GM21390 (cell line): ENCODE measurements around the gene TPPP.
"Not testable (repeated sequence)": the region's sequence is repeated elsewhere in the genome, so short reads cannot be mapped to it uniquely, and the experiment has no call there.

Experiments used
- ATAC-seq: cut with Tn5 transposase; IDR thresholded peaks from one replicate; pipeline ENCODE4 v1.9.1; 2021; ENCODE audit not compliant: unreplicated experiment

The TPPP gene

DNA sequence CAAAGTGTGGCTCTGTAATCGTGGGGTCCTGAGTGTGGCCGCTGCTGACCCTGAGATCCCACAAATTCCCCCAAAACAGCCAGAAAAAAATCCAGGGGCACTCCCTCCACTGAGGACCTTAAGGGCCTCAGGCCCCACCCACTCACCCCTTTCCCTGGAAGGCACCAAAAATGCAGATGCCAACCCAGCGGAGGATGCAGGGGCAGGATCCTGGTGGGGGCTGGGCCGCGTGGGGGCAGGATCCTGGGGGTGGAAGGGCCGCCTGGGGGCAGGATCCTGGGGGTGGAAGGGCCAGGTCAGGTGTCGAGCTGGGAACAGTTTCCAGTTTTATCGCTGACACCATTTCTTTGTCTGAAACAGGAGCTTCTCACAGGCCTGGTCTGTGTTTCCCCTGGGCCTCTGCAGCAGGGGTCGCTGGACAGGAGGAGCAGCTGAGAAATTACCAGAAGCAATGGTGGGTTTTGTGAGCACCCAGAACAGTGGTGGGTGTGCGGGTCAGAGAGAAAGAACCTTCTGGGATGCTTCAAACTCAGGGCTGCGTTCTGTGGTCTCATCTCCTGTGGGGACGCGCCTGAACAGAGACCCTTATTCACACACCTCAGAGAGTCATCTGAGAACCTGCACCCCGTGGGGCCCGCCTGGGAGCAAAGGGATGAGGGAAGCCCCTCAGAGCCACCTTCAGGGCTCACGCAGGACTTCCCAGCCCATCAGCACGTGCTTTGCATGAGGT is 13.8 kb downstream of the TPPP start:
- ATAC-seq, result not testable (repeated sequence)

DNA sequence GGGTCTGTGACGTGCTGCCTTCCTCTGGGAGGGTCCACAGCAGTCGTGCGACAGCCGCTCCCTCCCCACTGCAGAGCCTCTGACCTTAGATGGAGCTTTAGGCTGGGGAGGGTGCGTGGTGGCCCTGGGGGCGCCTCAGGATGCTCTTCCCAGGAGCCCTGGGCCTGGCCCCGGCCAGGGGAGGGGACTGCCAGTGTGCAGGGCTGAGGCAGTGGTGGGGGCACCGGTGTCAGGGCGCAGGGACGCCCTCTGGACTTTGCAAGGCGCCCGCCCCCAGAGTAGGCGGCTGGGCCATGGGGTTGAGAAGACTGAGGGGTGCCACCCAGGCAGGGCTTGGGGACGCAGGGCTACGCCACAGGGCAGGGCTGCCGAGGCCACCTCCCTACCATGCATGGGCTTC is 14.6 kb downstream of the TPPP start:
- ATAC-seq, result not testable (repeated sequence)

DNA sequence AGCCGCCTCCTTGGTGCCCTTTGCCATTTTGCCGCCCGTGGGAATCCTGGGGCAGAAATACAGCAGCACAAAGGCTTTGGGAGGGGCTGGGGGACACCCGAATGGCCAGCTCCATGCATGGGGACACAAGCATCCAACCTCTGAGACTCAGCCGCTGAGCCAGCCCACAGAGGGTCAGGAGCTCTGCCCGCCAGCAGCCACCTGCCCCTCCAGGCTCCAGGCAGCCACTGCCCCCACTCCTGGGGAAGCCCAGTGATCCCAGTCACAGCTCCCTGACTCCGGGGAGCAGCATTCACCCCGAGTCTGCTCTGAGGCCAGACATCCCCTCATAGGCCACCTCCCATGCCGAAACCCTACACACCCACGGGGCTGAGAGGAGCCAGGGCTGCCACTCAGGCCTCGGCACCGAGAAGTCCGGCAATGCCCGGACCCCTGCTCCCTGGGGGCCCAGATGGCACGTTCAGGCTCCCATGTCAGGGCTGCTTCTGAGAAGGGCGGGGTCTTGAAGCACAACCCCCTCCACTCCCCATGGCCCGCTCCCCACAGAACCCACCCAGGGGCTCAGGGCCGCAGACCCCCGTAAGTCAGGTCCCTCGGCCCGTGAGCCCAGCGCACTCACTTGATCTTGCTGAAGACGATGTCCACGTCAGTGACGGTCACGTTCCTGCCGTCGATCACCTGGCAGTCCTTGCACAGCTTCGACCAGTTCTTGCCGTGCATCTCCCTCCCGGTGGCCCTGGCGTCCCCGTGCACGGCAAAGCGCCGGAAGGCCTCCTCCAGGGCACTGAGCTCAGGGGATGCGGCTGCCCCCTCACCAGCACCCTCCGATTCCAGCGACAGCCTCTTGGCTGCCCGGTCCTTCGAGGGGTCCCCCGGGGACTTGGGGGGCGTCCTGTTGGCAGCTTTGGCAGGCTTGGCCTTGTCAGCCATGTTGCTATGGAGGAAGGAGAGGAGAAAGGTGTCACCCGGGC is 15.7 kb downstream of the TPPP start:
- no peak for ATAC-seq

DNA sequence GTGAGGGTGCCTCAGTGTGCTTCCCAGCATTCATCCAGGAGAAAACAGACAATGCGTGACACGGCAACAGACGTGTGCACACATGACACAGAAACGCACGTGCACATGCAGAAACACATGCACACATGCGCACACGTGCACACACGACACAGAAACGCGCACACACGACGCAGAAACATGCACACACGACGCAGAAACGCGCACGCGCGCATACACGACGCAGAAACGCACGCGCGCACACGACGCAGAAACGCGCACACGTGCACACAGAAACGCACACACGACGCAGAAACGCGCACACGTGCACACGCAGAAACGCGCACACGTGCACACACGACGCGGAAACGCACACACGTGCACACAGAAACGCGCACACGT is 16.5 kb downstream of the TPPP start:
- ATAC-seq, result no peak

DNA sequence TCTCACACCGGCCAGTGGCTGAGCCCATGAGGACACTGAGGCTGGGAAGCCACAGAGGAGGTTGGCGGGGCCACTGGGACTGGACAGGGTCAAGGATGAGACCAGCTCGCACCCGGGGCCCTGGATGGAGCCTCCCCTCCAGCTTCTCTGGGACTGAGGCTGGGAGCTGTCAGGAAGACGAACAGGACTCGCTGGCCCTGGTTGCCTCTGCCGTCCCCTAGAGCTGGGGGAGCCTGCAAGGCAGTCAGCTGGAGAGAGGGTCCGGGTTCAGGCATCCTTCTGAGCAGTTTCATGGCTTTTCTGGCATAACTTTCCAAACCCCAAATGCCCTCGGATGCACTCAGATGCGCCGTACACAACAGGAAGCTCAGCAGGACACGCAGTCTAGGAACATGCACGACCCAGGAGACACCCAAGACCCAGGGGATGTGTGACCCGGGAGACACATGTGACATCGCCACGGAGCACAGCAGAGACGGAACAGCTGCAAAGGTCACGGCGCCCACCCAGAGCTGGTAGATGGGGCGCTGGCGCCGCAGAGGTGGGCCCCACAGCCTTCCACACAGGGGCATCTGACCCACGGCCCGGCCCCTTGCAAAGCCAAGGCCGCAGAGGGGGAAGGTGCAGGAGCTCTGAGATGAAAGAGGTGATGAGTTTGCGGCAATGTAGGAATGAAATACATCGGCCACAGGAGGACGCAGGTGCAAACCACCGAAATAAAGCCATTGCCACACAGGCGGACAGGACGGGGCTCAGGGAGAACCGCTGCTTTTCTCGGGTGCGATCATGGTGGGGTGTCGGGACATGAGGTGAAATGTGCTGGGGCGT is 17.1 kb downstream of the TPPP start:
- ATAC-seq, result no peak

DNA sequence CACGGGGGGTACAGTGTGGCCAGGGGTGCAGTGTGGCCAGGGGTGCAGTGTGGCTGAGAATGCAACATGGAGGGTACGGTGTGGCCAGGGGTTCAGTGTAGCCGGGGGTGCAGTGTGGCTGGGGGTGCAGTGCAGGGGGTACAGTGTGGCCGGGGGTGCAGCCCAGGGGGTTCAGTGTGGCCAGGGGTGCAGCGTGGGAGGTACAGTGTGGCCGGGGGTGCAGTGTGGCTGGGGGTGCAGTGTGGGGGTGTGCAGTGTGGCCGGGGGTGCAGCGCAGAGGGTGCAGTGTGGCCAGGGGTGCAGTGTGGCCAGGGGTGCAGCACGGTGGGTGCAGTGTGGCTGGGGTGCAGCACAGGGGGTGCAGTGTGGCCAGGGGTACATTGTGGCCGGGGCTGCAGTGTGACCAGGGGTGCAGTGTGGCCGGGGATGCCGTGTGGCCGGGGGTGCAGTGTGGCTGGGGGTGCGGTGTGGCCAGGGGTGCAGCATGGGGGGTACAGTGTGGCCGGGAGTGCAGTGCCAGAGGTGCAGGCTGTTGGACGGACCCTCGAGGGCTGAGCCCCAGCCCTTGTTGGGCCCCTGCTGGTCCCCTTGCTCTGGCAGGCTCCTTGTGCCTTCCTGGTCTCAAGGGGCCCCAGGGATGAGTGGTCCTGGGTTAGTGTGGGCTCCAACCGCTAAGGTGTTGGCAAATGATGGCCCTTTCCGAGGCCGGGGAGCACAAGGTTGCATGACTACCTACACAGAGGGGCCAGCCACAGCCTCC is 17.9 kb downstream of the TPPP start:
- no peak for ATAC-seq

DNA sequence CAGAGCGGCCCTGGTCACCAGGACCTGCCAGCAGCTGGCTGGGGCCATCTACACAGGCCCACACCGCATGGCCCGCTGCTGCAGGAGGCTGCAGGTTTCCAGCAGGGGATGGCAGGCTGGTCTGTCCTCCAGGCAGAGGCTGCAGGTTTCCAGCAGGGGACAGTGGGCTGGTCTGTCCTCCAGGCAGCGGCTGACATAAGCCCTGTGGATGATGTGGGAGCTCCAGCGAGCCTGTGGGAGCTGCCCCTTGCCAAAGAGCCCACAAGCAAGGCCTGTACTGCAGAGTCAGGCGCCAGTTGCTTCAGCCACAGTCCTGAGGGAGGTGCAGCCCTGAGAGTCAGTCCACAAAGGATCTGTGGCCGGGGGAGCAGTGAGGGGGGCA is 18.5 kb downstream of the TPPP start:
- no peak for ATAC-seq

DNA sequence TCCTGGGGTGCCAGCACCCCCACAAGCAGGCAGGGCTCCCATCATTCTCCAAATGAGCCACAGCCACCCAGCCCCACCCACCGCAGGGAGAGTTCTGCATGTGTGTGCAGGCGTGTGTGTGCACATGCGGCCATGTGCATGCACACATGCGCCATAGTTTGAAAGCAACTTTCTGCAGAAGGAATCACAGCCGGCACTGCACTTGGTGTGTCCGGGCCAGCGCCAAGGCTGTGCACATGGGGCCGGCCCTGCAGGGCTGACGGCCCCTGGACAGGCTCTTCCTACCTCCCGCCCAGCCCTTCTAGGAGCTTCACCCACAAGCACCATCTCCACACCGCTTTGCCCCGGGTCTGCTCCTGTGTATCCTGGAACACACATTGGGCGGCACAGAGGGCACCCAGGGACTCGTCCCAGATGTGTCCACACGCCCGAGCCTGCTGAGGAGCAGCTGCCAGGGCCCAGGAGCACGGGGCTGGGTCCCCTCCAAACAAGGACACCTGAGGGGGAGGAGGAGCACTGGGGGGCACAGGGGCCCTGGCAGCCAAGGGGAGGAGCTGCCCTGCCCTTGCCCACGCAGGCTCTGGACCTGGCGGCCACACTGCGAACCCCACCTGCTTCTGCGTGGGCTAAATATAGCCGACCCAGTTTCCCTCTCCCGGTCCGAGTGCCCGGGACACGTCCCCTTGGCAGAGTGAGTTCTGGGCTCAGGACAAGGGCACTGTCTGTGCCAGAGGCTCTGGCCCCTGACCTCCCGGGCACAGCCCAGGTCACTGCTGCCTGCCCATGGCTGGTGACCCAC is 19.1 kb downstream of the TPPP start:
- no peak for ATAC-seq

DNA sequence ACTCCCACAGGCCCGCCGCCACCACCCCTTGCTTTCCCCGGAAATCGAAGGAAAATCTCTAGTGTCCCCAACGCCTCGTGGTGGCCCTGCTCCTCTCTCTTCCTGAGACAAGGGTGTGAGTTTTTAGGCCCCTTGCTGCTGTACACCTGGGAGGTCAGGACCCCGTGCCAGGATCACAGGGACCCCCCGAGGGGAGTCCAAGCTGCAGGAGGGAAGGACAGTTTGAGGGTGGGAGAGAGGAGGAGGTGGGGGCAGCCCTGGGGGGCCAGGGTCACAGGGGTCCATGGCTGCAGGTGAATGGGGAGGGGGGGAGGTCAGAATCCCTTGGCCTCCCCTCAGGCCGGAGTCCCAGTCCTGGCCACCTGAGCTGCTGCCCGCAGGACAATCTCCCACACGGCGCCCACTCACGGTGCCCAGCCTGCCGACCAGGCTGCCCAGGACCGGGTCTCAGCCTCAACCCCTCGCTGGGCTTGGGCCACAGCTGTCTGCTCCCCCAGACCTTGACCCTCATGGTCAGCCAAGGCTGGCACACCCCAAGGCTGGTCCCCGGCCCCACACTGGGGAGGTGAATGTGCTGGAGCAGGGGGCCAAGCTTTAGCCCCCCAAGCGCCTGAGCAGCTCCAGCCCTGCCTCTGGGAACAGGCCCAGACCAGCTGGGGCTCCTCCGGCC is 19.9 kb downstream of the TPPP start:
- no peak for ATAC-seq

DNA sequence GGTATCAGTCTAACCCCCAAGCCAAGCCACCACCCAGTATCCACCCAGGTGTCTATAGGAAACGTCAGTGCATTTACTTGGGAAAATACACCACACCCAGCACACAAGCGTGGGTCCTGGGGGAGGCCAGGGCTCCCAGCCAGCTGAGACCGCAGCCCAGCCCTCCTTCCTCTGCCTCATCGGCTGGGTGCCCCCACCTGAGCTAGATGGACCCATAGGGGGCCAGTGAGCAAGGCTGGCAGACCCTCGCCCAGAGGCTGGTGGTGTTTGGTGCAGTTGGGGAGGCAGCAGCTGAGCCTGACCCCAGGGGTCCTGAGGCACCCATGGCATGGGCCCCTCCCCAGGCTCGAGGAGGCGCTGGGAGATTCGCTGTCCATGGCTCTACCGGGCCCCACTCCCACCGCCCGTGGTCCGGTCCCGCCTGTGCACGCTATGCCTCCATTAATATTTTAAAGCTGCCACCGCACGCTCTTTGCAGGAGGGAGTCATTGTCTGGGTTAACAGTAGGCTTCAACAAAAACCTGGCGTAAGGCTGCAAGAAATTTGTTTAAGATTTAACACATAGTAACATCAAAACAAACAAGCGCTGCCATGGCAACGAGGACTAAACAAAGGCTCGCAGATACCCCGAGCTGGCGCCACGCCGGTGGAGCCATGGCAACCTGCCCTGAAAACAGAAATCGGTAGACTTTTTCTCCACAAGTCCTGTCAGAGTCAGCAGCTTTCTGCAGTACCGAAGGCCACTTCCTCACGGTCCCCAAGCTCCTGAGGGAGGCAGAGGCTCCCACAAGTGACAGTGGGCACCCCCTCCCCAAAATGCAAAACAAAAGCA is 20.6 kb downstream of the TPPP start:
- no peak for ATAC-seq

DNA sequence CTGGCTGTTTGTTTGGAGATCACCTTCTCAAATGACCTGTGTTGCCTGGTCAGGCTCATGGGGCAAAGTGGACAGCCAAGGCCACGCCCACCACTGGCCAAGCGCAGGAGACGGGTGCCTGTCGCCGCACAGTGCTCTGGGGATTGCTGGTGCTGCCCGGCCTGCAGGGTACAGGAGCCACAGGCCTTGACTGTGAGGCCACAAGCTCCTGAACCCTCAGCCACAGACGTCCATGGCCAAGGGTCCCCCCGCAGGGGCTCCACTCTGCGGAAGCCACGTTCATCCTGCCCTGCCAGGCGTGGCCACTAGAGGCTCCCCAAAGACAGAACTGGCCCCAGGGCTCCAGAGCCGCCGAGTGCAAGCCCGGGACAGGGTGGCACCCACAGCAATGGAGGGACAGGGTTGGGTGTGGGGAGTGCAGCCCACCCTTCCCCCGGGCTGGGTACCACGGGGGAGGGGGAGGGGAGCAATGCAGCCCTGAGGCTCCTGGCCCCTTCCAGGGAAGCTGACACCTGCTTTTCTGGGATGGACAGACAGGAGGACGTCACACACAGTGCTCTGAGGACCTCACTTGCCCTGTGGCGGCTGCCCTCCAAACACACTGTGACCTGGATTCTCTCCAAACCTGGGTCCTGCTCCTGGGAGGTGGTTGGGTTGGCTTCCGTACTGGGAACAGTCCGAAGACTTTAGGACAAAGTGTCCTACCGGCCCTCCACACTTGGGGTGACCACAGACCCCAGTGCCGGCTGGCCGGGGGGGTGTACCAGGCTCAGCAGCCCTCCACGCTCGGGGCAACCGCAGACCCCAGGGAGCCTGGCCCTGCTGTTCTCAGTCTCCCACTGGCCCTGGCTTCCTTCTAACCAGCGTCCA is 21.5 kb downstream of the TPPP start:
- ATAC-seq, result no peak

DNA sequence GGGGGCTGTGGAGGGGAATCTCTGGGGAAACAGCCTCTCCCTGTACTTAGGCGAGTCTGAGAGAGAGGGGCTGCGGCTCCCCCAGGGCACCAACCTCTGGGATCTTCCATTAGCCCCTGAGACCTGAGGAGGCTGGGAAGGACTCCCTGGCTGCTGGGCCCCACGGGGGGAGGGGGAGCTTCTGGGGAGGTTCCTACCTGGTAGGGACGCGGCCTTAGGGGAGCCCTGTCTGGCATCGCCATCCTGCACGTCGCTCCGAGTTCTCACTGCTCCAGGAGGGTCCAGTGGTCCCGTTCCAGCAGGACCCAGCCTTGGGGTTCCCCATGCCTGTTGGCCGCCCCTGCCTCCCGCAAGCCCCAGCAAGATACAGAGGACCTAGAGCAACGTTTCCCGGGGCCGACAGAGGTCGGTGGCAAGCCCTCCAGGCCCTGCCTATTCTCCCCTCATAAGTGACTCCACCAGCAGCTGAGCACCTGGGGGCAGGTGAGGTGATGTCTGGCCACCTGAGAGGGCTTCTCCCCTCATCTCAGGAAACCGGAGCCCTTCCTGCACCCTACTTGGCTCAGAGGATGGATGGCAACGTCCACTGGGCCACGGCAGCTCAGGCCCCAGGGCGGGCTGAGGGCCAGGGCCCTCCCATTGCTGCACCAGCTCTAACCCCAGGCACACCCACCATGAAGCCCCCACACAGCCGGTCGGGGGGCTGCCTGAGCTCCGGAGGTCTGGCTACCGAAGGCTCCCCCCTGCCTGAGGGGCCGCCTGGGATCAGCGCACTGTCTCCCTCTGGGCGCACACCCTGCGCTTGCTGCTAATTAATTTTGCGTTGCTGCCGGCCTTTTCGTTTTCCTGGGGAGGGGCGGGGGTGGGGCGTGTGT is 22.5 kb downstream of the TPPP start:
- ATAC-seq, result no peak

DNA sequence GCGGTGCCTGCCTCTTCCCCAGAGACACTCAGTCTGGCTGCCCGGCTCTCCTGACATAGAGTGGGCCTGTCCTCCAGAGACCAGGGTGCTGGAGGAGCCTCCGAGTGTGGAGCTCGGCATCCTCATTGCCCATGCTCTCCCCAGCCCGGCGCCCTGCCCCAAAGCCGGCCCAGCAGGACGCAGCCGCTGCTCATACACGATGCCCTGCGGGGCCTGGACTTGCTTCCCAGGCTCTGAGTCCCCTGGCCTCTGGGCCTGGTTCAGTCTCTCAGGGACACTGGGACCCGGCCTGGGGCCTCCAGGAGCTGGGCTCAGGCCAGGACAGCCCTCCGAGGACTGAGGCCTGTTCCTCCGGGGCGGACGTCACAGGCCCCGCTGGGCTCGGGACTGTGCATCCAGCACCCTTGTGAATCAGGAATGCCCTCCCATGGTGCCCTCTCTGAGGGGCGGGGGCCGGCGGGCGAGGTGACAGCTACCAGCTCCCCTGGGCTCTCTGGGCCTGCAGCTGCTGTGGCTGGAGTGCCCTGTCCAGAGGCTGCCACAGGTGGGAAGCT is 23.2 kb downstream of the TPPP start:
- ATAC-seq, result no peak

DNA sequence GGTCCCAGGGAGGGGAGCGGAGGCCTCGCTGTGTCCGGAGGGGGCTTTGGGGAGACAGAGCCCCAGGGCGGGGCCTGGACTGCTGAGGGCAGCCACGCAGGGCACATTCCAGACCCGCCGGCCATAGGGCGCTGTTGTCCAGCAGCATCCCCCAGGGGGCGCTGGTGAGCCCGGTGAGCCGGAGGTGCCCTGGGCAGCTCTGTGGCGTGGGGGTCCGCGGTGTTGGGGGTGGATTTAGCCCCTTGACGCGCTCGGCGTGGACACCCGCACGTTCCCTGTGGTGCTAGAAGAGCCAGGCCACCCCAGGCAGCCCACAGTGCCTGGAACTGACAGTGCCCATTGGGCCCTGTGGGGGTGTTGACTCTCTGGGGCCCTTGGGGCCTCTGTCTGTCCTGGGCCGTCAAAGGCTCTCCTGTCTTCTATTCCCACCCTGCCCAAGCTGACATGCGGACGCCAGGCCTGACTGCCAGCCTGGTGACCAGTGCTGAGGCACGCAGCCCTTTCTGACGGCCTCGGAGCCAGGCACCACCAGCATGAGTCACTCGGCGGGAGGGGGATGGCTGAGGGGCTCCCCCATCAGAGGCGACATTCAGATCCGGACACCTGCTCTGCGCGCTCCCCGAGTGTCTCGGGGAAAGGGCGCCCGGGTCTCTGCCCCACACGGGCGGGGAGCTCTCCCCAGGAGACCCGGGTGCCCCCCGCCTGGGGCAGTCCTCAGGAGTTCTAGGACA is 23.9 kb downstream of the TPPP start:
- no peak for ATAC-seq

DNA sequence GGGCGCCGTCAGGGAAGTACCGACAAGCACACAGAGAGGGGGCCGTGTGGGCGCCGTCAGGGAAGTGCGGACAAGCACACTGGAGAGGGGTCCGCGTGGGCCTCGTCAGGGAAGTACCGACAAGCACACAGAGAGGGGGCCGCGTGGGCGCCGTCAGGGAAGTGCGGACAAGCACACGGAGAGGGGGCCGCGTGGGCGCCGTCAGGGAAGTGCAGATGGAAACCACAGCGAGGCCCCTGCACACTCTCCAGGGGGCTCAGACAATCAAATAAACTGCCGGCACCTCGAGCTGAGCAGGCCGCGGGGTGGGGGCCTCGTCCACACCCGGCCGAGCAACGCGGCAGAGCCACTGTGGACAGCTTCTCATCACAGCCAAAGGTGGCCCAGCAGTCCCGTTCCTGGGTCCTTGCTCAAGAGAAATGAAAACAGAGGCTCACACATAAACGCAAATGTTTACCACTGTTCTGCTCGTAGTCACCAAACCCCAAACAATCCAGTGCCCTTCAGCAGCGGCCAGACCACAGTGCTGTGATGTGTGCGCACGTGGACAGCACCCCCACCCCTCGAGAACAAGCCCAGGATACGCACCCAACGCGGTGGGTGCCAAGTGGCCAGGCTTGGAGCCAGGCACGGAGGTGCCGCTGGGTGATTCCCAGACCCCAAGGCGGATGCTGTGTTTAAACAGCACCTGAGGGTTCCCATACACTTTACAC is 24.7 kb downstream of the TPPP start:
- ATAC-seq, result no peak
